Stimulated activated CD4-positive, alpha-beta T cell treated with anti-CD3 and anti-CD28 coated beads, TNF-alpha, amount 100 ng/mL, for 24 hours (primary cell): ENCODE results near the gene PLA1A.
A peak's percentile ranks its signal among the peaks of the same experiment; 100 is the strongest.
"Not testable (repeated sequence)": the region's sequence is repeated elsewhere in the genome, so short reads cannot be mapped to it uniquely, and the experiment has no call there.

ENCODE experiments used
- DNase-seq, 3 experiments: peaks; one replicate each; pipeline ENCODE4 v3.0.0-alpha.2; 2020; ENCODE audit warnings: low read depth in 3 of 3

Gene PLA1A

DNA sequence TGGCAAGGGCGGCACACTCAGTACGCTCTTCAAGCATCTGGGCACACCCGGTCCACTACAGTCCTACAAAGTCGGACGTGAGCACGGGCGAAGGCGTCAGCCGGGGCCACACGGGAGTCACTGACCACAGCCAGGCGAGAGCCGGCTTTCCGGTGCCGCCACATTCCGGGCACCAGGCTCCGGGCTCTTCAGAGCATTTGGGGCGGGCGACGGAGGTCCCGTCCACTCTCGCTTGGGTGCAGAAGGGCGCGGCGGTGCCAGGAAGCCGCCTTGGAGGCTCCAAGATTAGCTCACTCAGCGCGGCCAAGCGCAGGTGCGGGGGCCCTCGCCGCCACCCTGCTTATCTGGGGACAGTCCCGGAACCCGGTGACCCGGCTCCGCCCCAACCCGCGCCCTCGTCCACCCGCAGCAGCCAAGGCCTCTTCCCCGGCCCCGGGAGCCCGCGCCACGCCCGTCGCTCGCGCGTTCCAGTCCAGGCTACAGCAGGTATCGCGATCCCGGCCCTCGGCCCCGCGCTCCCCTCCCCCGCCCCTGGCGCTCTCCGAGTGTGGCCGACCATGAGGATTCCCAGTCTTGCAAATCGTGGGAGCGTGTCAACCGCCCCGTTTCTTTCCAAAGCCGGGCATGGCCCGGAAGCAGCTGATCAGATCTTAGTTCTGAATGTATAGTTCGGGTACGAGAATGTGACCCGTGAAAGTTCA is 18.2 kb upstream of the PLA1A start, which contains the start of gene ADPRH:
Gene ADPRH (plus strand): TSS at position 127 of the 701 bp plus-strand sequence. CDS start 2,678 bp downstream, outside the sequence.
- DNase-seq = peak in 2 of 3 experiments; percentile 16 to 63

- DNase-seq = no peak
These were observed 17.5 kb upstream of the PLA1A start for GRCh38 chr3:119580067-119580760.

DNA sequence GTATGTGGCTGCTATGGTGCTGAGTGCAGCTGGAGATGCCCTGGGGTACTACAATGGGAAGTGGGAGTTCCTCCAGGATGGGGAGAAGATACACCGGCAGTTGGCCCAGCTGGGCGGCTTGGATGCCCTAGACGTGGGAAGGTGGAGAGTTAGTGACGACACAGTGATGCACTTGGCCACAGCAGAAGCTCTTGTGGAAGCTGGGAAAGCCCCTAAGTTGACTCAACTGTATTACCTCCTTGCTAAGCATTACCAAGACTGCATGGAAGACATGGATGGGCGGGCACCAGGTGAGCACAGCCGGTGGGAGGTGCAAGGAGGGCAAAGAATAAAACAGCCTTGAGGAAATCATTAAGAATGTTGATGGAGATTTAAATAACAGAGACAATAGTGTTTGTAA is 15.5 kb upstream of the PLA1A start:
- DNase-seq = no peak

DNA sequence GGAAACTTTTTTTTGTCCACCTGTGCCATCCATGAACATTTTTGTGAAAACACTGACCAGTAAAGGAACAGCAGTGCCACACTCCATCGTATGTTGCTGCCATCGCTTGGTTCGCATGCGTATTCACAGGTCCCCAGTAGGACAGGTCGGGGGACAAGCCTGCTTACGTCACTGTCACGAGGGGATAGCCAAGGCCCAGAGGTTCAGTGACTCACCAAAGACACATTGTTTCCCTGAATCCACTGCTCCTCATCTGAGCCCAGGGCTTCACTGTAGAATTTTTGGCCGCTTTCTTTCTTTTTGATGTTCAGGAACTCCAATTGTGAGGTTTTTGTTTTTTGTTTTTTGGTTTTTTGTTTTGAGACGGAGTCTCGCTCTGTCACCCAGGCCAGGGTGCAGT is 12.5 kb upstream of the PLA1A start:
- no peak for DNase-seq

- DNase-seq = no peak
These were observed 11.7 kb upstream of the PLA1A start for GRCh38 chr3:119585856-119586570.

DNA sequence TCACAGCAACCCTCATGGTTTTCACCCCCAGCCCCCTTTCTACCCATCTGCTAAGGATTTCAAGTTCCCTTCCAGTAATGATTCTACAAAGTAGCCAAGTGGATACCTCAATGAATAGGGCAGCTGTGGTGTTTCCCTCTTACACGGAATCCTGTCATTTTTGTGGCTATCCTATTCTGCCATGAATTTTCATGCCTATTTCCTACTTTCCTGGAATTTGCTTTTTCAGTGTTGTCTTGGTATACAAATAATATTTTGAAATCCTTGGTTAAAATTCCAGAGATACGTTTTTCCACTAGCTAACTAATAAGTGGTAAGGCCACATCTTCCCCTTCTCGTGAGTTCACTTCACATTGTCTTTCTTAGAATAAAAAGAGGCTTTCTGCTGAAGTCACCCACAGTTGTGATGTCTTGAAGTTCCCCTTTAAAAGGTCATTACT is 10.9 kb upstream of the PLA1A start:
- DNase-seq = no peak

DNA sequence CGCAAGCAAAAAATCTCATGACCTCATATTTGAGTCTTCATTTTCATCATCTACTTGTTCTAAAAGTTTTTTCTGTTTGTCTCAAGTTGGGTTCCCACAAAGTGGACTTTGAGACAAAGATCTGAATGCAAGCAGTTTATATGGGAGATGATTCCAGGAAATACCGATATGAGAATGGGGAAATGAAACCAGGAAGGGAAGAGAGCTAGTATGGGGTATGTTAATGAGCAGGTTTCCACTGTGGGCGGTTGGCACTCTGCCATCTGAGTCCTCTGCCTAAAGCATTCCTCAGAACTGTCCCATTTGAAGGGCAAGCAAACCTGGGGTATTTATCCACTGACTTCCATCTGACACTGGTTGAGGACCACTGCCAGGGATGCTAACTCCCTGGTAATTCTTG is 9.6 kb upstream of the PLA1A start:
- peak in 1 of 3 experiments; percentile 33 for DNase-seq

GRCh38 chr3:119589102-119589773 is 8.4 kb upstream of the PLA1A start:
- DNase-seq = no peak

DNA sequence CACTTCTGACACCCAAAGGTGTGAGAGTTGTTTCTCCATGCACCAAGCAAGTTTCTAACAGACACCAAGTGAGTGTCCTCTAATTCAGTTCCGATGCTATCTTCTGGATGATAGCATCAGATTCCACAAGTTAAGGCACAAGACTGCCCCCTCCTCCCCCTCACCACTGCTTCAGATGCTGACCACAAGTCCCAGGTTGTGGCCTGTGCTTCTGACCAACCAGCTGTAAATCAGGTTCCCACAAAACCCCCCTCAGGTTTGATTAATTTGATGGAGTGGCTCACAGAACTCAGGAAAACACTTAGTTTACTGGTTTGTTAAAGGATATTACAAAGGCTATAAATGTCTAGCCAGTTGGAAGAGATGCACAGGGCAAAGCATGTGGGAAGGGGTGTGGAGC is 7.0 kb upstream of the PLA1A start:
- DNase-seq = no peak

- no peak for DNase-seq
These were observed 4.8 kb upstream of the PLA1A start for GRCh38 chr3:119592861-119593260.

GRCh38 chr3:119594066-119594465 is 3.6 kb upstream of the PLA1A start:
- DNase-seq = no peak

- DNase-seq = not testable (repeated sequence)
These were observed 2.8 kb upstream of the PLA1A start for GRCh38 chr3:119594929-119595328.

GRCh38 chr3:119595639-119596334 is 1.9 kb upstream of the PLA1A start:
- no peak for DNase-seq

GRCh38 chr3:119596398-119596797 is 1.3 kb upstream of the PLA1A start:
- DNase-seq = no peak

DNA sequence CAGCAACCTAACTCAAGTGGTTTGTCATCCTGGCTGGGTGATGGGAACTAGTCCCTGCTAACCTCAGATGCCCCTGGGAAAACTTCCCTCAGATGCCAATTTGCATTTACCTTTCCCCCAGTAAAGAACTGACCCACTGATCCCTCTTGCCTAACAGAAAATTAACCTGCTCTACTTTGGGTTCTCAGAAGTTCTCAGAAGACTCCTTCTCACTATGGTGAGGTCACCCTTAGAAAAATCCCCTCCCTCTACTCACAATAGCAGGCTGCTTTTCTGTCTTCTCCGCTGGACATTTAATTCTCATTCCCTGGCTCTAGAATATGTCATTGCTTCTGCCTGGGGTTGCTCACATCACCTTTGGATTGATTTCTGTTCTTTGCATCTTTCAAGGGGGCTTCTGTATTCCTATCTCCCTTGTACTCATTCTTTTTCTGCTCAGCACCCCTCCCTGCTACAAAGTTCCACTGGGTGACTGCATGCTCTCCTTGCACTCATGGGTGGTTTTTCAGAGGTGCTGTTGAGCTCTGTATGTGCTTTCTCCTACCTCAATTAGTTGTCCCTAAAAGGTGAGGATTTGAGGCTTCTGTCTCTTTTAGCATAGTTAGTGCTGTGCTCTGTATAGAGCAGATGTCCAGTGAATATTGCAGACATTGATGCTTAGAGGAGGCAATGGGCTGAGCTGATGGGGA is 869 bp downstream of the PLA1A start:
- no peak for DNase-seq

DNA sequence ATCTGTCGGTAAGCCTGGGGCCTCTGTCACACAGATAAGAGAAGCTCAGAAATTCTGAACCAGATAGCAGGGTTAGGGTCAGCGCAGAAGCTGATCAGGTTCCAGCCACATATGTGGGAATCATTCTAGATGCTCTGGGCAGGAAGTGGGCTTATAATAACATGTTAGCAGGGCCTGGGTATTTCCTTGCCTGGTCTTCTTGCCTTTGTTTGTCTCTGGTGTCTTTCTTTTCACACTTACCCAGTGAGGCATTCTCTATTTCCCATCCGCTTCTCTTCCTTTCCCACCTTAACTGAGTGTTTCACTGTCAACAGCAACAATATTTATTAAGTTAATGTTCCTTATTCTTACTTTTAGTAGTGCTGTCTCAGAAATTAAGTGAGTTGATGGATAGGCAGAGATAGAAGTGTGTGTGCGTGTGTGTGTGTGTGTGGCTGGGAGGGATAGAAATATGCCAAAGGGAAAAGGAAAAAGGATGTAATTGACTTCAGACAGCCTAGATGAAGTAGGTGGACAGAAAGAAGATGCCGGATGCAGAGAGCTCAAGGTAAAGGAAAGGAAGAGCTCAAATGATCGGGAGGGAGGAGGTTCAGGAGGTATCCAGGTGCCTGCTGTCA is 2.0 kb downstream of the PLA1A start:
- no peak for DNase-seq

- peak in 1 of 3 experiments; percentile 19 for DNase-seq
These were observed 3.0 kb downstream of the PLA1A start for GRCh38 chr3:119600732-119601131.

DNA sequence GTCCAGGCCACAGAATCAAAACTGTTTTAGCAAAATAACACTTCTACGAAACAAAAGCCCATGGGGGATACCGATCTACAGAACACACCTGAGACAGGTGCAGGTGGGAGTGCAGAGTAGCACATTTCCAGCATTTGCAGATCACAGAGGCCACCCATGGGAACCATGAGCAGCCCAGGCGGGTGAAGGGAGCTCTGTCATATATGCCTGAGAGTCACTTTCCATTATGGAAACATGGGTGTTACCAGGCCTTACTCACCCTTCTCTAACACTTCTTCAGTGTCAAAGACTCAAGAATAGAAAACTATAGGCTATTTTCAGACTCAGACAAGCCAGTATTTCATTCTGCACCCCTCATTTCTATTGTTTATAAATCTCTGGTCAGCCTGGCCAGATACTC is 3.5 kb downstream of the PLA1A start:
- no peak for DNase-seq

GRCh38 chr3:119602676-119603075 is 5.0 kb downstream of the PLA1A start:
- DNase-seq = no peak

- DNase-seq = no peak
These were observed 7.2 kb downstream of the PLA1A start for GRCh38 chr3:119604878-119605277.
